Cardiac muscle cell (in vitro differentiated cells and primary cell): Measurements from ENCODE around the gene SLC16A12. TPM values are rescaled to one million over a fixed set of nuclear protein-coding genes. Genes with fewer than 3 reads are reported as not detected.
A peak's percentile ranks its signal among the peaks of the same experiment; 100 is the strongest.
"Not testable (repeated sequence)": the region's sequence is repeated elsewhere in the genome, so short reads cannot be mapped to it uniquely, and the experiment has no call there.

Source experiments
- DNase-seq, 2 donors: peaks; one replicate each; pipeline versions ENCODE4 v3.0.0 to v3.0.0-alpha.2; 2010 to 2017; ENCODE audit warnings: low read depth in 1 of 2, low spot score in 1 of 2
- H3K27ac ChIP-seq: fragments of 200-600 bp; sonication (generic); 2 replicates; pipeline ENCODE4 v1.5.1; 2016
- H3K27me3 ChIP-seq: fragments of 200-600 bp; sonication (generic); 2 replicates; pipeline ENCODE4 v1.6.0; 2016; ENCODE audit warnings: control low read depth
- H3K36me3 ChIP-seq: fragments of 200-600 bp; sonication (generic); 2 replicates; pipeline ENCODE4 v1.5.1; 2016; ENCODE audit warnings: control low read depth
- H3K4me1 ChIP-seq: fragments of 200-600 bp; sonication (generic); 2 replicates; pipeline ENCODE4 v1.8.1; 2017; ENCODE audit warnings: low read depth, mild to moderate bottlenecking, mixed run types
- H3K4me3 ChIP-seq: fragments of 200-600 bp; sonication (generic); 2 replicates; pipeline ENCODE4 v1.5.1; 2016; ENCODE audit warnings: mild to moderate bottlenecking
- H3K9me3 ChIP-seq: fragments of 200-600 bp; sonication (generic); 2 replicates; pipeline ENCODE4 v1.5.1; 2017; ENCODE audit warnings: low read depth, mild to moderate bottlenecking, control low read depth
- CTCF ChIP-seq: IDR thresholded peaks from 2 replicates; pipeline ENCODE4 v1.5.1; 2012; ENCODE audit warnings: low read depth, mild to moderate bottlenecking, low read length
- polyA plus RNA-seq: library from polyadenylated mRNA; unstranded; fragments of >200 nt; fragmentation: Nextera tagmentation; extraction: Ambion mirVana; gene quantifications from 2 replicates; pipeline ENCODE4 v1.2.1, GENCODE V29; 2016
- total RNA-seq: library from RNA; depleted of rRNA; stranded (reverse); fragments of >200 nt; gene quantifications from 2 replicates; pipeline ENCODE4 v1.2.3, GENCODE V29; 2016

The SLC16A12 gene
- total and polyA plus RNA-seq, 2 experiments from 2014 or later = 7.6 to 8.1 TPM

DNA sequence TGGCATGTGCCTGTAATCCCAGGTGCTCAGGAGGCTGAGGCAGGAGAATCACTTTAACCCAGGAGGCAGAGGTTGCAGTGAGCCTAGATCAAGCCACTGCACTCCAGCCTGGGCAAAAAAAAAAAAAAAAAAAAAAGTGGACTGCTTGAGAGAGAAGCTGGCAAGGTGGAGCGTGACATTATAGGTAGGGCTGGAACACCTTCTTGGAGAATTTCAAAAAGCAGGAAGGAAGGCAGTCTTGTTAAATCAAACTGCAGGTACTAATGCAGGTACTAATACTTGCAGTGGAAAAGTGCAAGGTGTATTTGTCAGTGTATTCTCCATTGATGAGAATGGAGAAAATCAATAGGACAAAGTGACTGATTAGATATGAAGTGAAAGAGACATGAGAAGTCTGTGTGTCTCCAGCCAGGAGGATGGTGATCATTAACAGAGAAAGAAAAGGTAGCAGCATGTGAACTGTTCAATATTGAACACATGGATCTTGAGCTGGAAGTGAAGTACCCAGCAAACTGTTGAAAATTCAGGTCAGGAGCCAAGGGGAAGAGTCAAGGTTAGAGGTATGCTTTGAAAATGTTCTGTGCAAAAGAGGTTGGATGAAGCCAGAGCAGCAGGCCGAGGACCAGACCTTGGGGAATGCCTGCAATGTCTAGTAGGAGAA lies 12.6 kb upstream of the SLC16A12 start:
- Histone ChIP-seq H3K9me3 (no peaks in the 10 kb centered on the region), H3K4me1 (peaks cover 20% of the 10 kb centered on the region), H3K27ac (peak overlapping the region; percentile 45), H3K27me3 (no peaks in the 10 kb centered on the region), H3K4me3 (no peak overlapping the region), H3K36me3 (no peaks in the 10 kb centered on the region)
- no peak for DNase-seq
- no peak for TF ChIP-seq CTCF

GRCh38 chr10:89546651-89547050 lies 11.3 kb upstream of the SLC16A12 start:
- not testable (repeated sequence) for DNase-seq, H3K4me3 ChIP-seq, H3K36me3 ChIP-seq, H3K9me3 ChIP-seq, H3K27ac ChIP-seq, H3K27me3 ChIP-seq
- H3K4me1 ChIP-seq = peaks cover 20% of the 10 kb centered on the region

DNA sequence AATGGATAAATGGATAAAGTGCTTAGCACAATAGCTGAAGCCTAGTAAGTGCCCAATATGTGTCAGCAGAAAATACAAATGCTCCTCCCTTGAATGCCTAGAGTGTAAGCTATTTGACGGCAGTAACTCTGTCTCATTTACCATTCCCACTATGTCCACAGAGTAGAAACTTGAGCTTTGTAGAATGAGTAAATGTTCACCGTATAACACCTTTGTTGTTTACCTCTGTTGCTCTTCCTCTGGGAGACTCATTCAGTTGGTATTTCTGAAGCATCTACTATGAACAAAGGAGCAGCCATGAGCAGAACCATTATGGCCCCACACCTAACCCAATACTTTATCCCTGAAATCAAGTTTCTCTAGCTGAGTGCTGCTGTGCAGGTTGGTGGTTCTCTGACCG lies 8.4 kb upstream of the SLC16A12 start:
- H3K36me3 ChIP-seq = no peaks in the 10 kb centered on the region
- no peaks in the 10 kb centered on the region for H3K9me3 ChIP-seq
- H3K4me3 ChIP-seq = no peak overlapping the region
- H3K27ac ChIP-seq = no peak overlapping the region
- no peaks in the 10 kb centered on the region for H3K27me3 ChIP-seq
- H3K4me1 ChIP-seq = peaks cover 13% of the 10 kb centered on the region
- DNase-seq = no peak
- no peak for TF ChIP-seq CTCF

DNA sequence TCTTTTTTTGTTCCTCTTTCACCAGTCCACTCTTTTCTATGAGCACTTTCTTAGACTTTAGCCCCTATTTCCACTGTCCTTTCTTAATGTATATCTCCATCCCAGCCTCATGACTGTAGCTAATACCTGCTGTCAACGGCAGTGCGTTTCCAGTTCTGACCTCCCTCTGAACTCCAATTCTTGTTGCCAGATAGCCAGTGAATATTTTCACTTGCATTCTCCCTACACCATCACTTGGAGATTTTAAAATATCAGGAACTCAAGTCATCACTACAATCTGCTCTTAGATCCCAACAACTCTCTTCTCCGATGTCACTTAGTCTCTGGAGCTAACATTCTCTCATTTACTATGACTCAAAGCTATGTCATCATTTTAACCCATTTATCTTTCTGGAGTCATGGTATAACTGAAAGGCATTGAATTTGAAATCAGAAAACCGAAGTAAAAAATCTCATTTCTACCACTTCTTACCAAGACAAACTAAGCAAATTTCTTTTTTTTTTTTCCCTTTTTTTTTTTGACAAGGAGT lies 5.1 kb upstream of the SLC16A12 start:
- H3K9me3 ChIP-seq = no peaks in the 10 kb centered on the region
- H3K4me1 ChIP-seq = peaks cover 9% of the 10 kb centered on the region
- no peak for TF ChIP-seq CTCF
- H3K4me3 ChIP-seq = no peak overlapping the region
- H3K27ac ChIP-seq = no peak overlapping the region
- no peaks in the 10 kb centered on the region for H3K36me3 ChIP-seq
- DNase-seq = peak in 1 of 2 donors; percentile 30
- no peaks in the 10 kb centered on the region for H3K27me3 ChIP-seq

DNA sequence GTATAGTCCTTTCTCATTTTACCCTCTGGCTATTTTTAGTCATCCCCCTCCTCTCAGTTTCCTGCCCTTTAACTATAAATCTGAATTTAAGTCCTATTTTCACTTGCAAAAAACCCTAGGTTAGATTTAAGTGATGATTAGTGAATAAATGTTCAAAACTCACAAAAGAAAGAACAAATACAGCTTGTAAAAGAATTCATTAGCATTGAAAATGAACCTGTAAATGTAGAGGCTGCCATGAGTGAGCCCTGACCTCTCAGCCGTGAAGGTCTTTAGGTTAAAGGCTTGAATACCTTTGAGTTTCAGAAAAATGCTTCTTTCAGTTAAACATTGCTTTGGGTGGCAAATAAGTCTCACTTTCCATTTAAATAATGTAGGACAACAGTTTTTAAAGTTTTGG lies 2.0 kb upstream of the SLC16A12 start:
- Histone ChIP-seq H3K4me1 (peaks cover 9% of the 10 kb centered on the region), H3K27me3 (no peaks in the 10 kb centered on the region), H3K27ac (peak overlapping the region; percentile 19)

More for the DNA sequence above, 2.0 kb upstream of the SLC16A12 start:
- no peak for DNase-seq
- TF ChIP-seq CTCF = no peak
- Histone ChIP-seq H3K9me3 (no peaks in the 10 kb centered on the region), H3K36me3 (no peaks in the 10 kb centered on the region), H3K4me3 (no peak overlapping the region)
